NCI-H1048 (cell line): ENCODE measurements around the gene HRG.
"Not testable (repeated sequence)": the region's sequence is repeated elsewhere in the genome, so short reads cannot be mapped to it uniquely, and the experiment has no call there.

Experiments used
- DNase-seq: peaks from one replicate; lab custom pipeline; 2025; lab: John Stamatoyannopoulos, UW

HRG gene

GRCh38 chr3:186682812-186683211 is 17.0 kb downstream of the HRG start:
- no peak for DNase-seq

- no peak for DNase-seq
Measured at GRCh38 chr3:186683979-186684378, 18.2 kb downstream of the HRG start.

DNA sequence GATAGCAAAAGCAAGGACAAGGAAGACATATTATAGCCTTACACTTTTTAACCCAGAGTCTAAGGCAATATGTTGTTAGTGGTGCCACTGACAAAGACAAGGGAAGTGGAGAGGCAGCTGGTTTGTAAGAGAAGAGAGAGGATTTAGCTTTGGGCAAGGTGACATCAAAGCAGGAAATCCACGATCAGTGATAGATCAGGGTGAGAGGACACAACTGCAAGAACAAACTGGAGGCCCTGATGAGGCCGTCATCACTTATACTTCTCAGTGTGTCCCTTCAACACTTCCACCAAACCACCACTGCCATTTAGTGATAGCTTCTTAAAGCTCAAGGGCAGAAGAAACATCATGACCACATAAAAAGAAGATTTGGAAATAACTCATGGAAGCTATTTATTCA is 20.7 kb downstream of the HRG start:
- not testable (repeated sequence) for DNase-seq

DNA sequence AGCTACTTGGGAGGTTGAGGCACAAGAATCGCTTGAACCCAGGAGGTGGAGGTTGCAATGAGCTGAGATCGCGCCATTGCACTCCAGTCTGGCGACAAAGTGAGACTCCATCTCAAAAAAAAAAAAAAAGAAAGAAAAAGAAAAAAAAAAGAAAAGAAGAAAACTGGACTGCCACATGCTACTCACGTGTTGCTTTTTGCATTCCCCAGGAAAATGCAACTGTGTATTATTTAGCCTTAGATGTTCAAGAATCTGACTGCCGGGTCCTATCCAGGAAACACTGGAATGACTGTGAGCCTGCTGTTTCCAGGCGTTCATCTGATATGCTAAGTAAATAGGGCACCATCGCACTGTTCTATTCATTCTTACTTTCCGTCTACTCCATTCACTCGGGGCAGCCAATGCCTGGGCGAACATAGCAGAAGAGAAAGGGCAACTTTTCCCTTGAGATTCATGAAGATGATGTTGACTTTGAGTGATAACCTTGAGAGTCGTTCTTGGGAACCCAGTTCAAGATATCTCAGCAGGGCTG is 21.4 kb downstream of the HRG start:
- no peak for DNase-seq

GRCh38 chr3:186690304-186690703 is 24.5 kb downstream of the HRG start:
- DNase-seq = not testable (repeated sequence)

DNA sequence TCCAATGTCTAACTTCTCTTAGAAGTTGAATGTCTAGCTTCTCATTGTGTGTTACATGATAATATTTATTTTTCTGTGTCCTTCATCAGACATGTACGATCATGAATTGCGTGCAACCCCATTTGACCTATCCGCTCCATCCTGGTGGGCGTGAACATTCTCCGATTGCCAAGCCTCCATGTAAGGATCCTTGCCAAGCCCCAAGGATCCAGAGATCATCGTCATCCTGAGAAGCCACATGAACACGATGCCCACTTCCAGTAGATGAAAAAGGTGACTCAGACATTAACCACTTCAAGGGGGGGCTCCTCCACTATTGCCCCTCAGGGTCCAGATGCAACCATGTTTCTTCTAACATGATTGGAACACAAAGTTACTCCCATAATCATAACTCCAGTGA is 25.9 kb downstream of the HRG start:
- DNase-seq = no peak

- no peak for DNase-seq
Measured at GRCh38 chr3:186693843-186694242, 28.0 kb downstream of the HRG start.

GRCh38 chr3:186694288-186695032 is 28.6 kb downstream of the HRG start:
- DNase-seq = no peak

- DNase-seq = no peak
Measured at GRCh38 chr3:186696522-186696921, 30.7 kb downstream of the HRG start.

GRCh38 chr3:186697510-186697909 is 31.7 kb downstream of the HRG start:
- DNase-seq = no peak

DNA sequence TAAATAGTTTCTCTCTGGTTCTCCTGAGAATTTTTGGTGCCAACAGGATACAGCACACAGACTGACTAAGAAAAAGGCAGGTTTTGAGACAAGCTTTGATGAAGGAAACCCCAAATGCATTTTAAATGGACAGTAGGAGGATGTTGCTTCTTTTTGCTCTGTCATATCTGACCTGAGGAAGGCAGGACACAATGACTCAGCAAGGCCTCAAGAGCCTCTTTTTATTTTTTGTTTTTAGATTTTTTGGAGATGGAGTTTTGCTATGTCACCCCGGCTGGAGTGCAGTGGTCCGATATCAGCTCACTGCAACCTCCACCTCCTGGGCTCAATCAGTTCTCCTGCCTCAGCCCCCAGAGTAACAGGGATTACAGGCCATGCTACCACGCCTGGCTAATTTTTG is 34.5 kb downstream of the HRG start:
- DNase-seq = no peak

GRCh38 chr3:186702451-186702850 is 36.6 kb downstream of the HRG start:
- DNase-seq = not testable (repeated sequence)

GRCh38 chr3:186705882-186706780 is 40.3 kb downstream of the HRG start:
- no peak for DNase-seq

DNA sequence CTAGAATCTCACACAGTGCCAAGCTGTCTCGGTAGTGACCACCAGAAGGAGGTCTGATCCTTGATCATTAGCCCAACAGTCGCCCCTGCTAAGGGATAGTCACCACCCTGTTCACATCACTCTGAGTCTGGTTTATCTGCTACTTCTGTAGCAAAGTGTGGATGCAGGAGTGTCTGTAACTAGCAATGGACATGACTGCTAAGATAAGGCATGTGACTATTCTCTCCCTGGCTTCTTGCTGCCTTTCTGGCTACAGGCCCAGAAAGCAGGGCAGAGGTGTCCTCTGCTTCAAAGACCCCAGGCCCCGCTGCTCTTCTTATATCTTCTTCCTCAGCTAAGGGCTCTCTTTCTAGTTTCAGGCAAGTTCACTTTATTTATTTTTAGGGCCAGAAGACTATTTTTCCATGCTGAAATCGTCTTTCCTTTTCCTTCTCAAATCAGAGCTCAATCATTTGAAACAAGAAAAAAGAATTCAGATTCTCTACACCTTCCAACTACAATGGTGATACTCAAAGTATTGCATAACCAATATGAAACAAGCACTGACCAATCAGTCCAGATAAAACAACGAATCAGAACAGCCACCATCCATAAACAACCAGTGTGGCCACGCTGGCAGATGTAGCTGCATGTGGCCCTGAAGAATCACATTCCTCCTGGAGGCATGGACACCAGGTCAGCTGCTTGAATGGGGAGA is 43.3 kb downstream of the HRG start:
- DNase-seq = no peak

DNA sequence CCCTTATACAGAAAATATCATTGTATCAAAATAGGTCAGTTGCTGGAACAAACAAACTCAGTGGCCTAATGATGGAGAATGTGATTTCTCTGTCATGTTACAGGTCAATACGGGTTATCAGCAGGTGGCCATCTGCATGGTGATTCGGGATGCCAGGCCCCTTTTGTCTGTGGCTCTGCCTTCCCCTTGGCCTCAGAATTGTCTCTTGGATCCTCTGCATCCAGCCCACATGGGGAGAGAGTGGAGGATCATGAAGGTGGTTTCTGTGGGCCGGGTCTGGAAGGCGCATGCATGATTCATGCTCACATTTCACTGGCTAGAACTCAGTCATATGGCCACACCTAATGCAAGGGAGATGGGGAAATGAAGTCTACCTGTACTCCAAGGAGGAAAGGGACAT is 44.9 kb downstream of the HRG start:
- DNase-seq = not testable (repeated sequence)

DNA sequence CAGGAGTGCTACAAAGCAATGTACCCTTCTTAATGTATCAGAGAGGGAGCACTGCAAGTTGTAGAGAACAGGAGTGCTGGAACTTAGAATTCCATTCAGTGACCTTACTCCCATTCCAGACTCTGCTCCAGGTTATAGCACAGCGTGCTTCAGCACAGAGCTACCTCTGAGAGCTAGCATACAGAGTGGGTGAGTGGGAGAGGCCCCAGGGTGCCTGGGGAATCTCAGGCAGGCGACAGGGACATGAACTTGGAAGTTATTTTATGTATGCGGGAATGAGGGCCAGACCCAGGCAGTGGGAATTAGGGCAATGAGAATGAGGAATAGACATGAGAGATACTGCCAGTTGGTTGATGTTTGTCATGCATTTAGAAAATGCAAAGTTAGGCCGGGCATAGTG is 47.7 kb downstream of the HRG start:
- DNase-seq = no peak

DNA sequence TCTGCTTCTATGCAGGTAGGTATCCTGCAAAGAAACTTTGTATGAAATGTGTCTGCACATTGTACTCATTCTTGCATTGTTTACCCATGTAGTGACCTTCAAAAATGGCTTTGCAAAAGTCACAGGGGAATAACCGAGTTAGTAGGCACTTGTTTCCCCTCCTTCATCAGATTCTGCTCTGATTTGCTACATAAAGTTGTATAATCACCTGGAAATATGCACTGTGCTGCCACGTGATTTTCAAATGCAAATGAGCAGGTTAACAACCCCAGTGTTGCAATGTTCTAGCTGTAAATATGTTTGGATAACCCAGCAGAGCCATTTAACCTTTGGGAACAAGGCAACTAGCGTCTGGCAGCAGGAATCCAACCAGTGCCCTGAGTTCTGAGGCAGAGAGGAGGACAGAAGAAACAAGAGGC is 51.2 kb downstream of the HRG start, which contains the start of gene KNG1:
KNG1 (plus strand) TSS at position 321 of the 419 bp plus-strand sequence. CDS start 184 bp downstream, outside the sequence.
- DNase-seq = no peak

DNA sequence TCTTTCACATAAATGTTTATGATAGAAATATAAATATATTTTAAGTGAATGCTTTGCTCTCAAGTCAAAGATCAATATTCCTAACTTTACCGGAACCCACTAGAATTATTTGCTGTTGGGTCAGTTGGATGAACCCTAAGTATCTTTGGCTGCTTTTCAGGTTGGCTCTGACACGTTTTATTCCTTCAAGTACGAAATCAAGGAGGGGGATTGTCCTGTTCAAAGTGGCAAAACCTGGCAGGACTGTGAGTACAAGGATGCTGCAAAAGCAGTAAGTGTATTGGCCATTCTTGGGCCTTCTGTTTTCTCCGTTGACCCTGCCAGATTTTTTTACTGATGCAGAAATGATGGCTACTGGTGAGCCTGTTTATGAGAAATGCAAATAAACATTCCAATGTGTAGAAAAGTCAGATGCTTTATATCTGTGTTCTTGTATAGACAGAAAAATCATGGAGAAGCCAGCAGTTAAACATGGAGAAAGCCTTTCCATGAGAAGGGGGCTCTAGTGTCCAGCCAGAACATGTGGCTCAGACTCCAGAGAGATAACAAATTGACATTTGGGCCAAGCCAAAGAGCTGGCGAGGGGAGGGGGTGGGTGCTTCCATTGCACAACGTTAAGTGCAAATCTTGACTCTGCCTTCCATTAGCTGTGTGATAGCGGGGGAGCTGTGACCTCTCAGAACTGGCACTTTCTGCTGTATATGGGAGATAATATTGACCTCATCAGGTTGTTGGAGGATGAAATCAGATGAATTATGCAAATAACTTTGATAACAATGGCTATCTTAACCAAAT is 54.3 kb downstream of the HRG start:
- DNase-seq = no peak

- DNase-seq = no peak
Measured at GRCh38 chr3:186722457-186722856, 56.6 kb downstream of the HRG start.

DNA sequence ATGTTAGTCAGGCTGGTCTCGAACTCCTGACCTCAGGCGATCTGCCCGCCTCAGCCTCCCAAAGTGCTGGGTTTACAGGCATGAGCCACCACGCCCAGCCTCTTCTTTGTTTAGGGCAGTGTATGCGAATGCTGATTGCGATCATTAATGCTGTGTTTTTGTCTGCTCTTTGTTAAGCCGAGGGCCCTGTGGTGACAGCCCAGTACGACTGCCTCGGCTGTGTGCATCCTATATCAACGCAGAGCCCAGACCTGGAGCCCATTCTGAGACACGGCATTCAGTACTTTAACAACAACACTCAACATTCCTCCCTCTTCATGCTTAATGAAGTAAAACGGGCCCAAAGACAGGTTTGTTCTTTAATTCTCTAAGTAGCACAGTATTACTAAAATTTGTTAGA is 59.1 kb downstream of the HRG start:
- DNase-seq = no peak
